Measurements from ENCODE around the gene NGB. TPM values are rescaled to one million over a fixed set of nuclear protein-coding genes. Genes with fewer than 3 reads are reported as not detected.
A peak's percentile ranks its signal among the peaks of the same experiment; 100 is the strongest.
"Not testable (repeated sequence)": the region's sequence is repeated elsewhere in the genome, so short reads cannot be mapped to it uniquely, and the experiment has no call there.

Gene NGB, protein sequence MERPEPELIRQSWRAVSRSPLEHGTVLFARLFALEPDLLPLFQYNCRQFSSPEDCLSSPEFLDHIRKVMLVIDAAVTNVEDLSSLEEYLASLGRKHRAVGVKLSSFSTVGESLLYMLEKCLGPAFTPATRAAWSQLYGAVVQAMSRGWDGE
- total RNA-seq (not detected), polyA plus RNA-seq (not detected)
- long read RNA-seq, donor 1: 0 reads
- long read RNA-seq, donor 2: 0 reads
- long read RNA-seq, donor 3: 0 reads
- long read RNA-seq, donor 4: 0 reads
- long read RNA-seq, donor 5: 0 reads

DNA sequence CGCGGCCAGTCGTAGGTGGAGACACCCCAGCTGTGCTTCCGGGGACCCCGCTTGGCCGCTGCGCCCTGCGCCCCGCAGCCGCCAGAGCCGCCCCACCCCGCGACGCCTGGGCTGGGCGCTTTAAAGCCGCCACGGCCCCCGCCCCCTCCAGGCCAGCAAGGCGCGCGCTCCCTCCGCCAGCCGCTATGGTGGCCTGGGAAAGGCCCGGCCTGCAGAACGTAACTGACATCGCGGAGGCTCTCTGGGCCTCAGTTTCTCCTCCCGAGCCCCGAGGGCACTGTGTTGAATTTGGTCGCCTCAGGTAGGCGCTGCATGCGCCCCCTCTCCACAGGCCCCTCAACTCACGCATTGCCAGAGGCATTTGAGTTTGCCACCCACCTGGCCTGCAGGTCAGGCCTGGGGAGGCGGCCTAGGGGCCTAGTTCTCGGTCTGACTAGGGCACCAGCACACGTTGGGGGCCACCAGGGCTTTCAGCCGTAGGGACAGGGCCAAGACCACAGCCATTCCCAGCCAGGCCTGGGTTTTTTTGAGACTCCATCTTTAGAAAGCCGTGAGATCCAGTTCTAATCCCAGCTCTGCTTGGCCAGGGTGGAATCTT lies at the start of gene NGB:
NGB (minus strand) TSS at position 94 of the 598 bp plus-strand sequence. CDS start 269 bp downstream, outside the sequence.
- H3K27ac ChIP-seq (ENCODE audit: low read depth in 1 of 2, low read length in 1 of 2): no peak within 1 kb of the TSS
- TF ChIP-seq, protein P1, sequence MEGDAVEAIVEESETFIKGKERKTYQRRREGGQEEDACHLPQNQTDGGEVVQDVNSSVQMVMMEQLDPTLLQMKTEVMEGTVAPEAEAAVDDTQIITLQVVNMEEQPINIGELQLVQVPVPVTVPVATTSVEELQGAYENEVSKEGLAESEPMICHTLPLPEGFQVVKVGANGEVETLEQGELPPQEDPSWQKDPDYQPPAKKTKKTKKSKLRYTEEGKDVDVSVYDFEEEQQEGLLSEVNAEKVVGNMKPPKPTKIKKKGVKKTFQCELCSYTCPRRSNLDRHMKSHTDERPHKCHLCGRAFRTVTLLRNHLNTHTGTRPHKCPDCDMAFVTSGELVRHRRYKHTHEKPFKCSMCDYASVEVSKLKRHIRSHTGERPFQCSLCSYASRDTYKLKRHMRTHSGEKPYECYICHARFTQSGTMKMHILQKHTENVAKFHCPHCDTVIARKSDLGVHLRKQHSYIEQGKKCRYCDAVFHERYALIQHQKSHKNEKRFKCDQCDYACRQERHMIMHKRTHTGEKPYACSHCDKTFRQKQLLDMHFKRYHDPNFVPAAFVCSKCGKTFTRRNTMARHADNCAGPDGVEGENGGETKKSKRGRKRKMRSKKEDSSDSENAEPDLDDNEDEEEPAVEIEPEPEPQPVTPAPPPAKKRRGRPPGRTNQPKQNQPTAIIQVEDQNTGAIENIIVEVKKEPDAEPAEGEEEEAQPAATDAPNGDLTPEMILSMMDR (IDR thresholded peaks at IDR 0.05; ENCODE audit: control extremely low read depth, extremely low read depth): no peak
- H3K36me3 ChIP-seq (ENCODE audit: control insufficient read depth in 4 of 4, insufficient read depth in 4 of 4, low read length in 4 of 4): no peaks in the 10 kb centered on the region
- peaks cover 0 to 17% (median 2%) of the 10 kb centered on the region in 4 donors for H3K9me3 ChIP-seq (ENCODE audit: control insufficient read depth in 4 of 4, insufficient read depth in 3 of 4, low read length in 3 of 4)
- DNase-seq: no peak
- no peak for ATAC-seq (ENCODE audit: insufficient read depth, low FRiP score)
- H3K9ac ChIP-seq (ENCODE audit: insufficient read depth in 1 of 2, low read length in 2 of 2): no peak within 1 kb of the TSS
- no peak within 1 kb of the TSS for H3K4me3 ChIP-seq
- peaks cover 0 to 7% (median 0%) of the 10 kb centered on the region in 5 donors for H3K4me1 ChIP-seq (ENCODE audit: control insufficient read depth in 5 of 5, insufficient read depth in 5 of 5, low read length in 5 of 5)
- H3K27me3 ChIP-seq (ENCODE audit: control insufficient read depth in 3 of 3, insufficient read depth in 3 of 3, low read length in 2 of 3): peaks cover 14 to 41% (median 21%) of the 10 kb centered on the region in 3 donors
- 16 to 18% methylated on average over 36 to 38 of the region's 38 CpGs for WGBS, 2 donors

DNA sequence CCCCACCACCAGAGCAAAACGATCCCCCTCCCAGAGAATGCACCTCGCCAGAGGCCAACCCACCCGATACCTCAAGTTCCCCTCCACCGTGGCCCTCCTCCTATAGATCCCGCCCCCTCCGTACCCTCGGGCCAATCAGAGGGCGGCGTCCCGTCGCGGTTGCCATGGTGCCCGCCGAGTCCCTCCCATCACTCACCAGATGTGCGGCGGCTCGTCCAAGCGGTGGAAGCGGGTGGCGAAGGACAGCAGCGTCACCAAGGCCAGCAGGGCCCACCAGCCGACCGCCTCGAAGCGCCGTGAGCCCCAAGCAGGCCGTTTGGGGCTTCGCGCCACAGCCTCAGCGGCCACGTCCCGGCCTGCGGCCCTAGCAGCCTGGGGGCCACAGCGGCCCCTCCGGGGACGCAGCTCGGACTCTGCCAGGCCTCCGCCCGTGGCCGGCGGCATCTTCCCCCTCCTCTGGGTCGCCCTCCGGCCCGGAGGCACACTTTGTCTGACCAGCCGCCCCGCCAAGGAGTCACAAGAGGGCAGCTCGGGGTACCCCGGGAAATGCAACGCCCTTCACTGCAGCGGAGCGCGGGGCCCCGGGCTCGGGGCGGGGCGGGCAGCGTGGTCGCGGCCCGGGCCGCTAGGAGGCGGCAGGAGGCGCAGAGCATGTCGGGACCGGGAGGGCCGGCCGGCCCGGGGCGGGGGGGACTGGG lies 49.4 kb upstream of the NGB start, which contains the start of gene POMT2:
POMT2 (minus strand) TSS at position 646 of the 698 bp plus-strand sequence; CDS start at position 444, 202 bp downstream.
- WGBS, 2 donors: 0 to 1% methylated on average over 67 to 69 of the region's 69 CpGs
- ATAC-seq (ENCODE audit: insufficient read depth, low FRiP score) (peak; percentile 78), DNase-seq (peak; percentile 93 to 95 (median 94))
- Histone ChIP-seq H3K9me3 (ENCODE audit: control insufficient read depth in 4 of 4, insufficient read depth in 3 of 4, low read length in 3 of 4) (no peaks in the 10 kb centered on the region), H3K27me3 (ENCODE audit: control insufficient read depth in 3 of 3, insufficient read depth in 3 of 3, low read length in 2 of 3) (no peaks in the 10 kb centered on the region), H3K36me3 (ENCODE audit: control insufficient read depth in 4 of 4, insufficient read depth in 4 of 4, low read length in 4 of 4) (peaks cover 0 to 2% (median under 1%) of the 10 kb centered on the region in 4 donors), H3K4me3 (peak within 1 kb of the TSS; percentile 91), H3K9ac (ENCODE audit: insufficient read depth in 1 of 2, low read length in 2 of 2) (peak within 1 kb of the TSS; percentile 65 to 82), H3K4me1 (ENCODE audit: control insufficient read depth in 5 of 5, insufficient read depth in 5 of 5, low read length in 5 of 5) (peaks cover 0 to 23% (median 8%) of the 10 kb centered on the region in 5 donors), H3K27ac (ENCODE audit: low read depth in 1 of 2, low read length in 1 of 2) (peak within 1 kb of the TSS; percentile 99)
- TF ChIP-seq, protein P1 (IDR thresholded peaks at IDR 0.05; ENCODE audit: control extremely low read depth, extremely low read depth): no peak

DNA sequence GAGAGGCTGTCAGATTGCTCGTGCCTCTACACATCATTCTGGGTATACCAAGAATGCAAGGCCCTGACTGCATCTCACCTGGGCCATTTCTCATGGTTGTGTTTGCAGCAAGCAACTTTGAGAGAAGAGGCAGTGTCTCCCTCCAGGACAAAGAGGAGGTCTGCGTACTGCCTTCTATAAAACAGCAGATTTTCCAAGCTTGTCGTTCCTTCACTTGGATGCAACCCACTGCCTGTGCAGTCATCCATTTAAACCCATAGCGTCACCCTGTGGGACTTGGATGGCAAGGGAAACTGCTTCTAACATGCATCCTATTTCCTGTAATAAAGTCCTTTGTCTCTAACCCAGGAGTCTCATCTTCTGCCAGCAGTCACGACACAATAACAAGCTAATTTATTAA lies 48.4 kb upstream of the NGB start:
- Histone ChIP-seq H3K27me3 (ENCODE audit: control insufficient read depth in 3 of 3, insufficient read depth in 3 of 3, low read length in 2 of 3) (no peaks in the 10 kb centered on the region), H3K27ac (ENCODE audit: low read depth in 1 of 2, low read length in 1 of 2) (no peak overlapping the region), H3K9ac (ENCODE audit: insufficient read depth in 1 of 2, low read length in 2 of 2) (no peak overlapping the region), H3K4me1 (ENCODE audit: control insufficient read depth in 5 of 5, insufficient read depth in 5 of 5, low read length in 5 of 5) (peaks cover 0 to 33% (median 10%) of the 10 kb centered on the region in 5 donors), H3K36me3 (ENCODE audit: control insufficient read depth in 4 of 4, insufficient read depth in 4 of 4, low read length in 4 of 4) (peaks cover 0 to 2% (median 0%) of the 10 kb centered on the region in 4 donors), H3K4me3 (no peak overlapping the region), H3K9me3 (ENCODE audit: control insufficient read depth in 4 of 4, insufficient read depth in 3 of 4, low read length in 3 of 4) (no peaks in the 10 kb centered on the region)
- DNase-seq (no peak), ATAC-seq (ENCODE audit: insufficient read depth, low FRiP score) (no peak)
- TF ChIP-seq, protein P1 (IDR thresholded peaks at IDR 0.05; ENCODE audit: control extremely low read depth, extremely low read depth): no peak
- WGBS, 2 donors: 65 to 78% methylated on average over 5 of the region's 5 CpGs

DNA sequence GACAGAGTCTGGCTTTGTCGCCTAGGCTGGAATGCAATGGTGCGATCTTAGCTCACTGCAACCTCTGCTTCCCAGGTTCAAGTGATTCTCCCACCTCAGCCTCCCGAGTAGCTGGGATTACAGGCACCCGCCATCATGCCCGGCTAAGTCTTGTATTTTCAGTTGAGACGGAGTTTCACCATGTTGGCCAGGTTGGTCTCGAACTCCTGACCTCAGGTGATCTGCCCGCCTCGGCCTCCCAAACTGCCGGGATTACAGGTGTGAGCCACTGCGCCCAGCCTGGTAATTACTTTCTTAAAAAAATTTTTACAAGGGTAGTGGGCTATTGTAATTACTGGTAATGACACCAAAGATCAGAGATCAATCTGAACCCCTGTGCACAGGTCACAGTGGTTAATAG lies 47.8 kb upstream of the NGB start:
- H3K27ac ChIP-seq (ENCODE audit: low read depth in 1 of 2, low read length in 1 of 2); H3K27me3 ChIP-seq (ENCODE audit: control insufficient read depth in 3 of 3, insufficient read depth in 3 of 3, low read length in 2 of 3); H3K9me3 ChIP-seq (ENCODE audit: control insufficient read depth in 4 of 4, insufficient read depth in 3 of 4, low read length in 3 of 4); H3K36me3 ChIP-seq (ENCODE audit: control insufficient read depth in 4 of 4, insufficient read depth in 4 of 4, low read length in 4 of 4); H3K9ac ChIP-seq (ENCODE audit: insufficient read depth in 1 of 2, low read length in 2 of 2); H3K4me3 ChIP-seq; DNase-seq; ATAC-seq (ENCODE audit: insufficient read depth, low FRiP score): not testable (repeated sequence)
- H3K4me1 ChIP-seq (ENCODE audit: control insufficient read depth in 5 of 5, insufficient read depth in 5 of 5, low read length in 5 of 5): peaks cover 0 to 39% (median 11%) of the 10 kb centered on the region in 5 donors
- 96 to 98% methylated on average over 11 of the region's 11 CpGs for WGBS, 2 donors
